ENCODE data around the gene STPG1. TPM values are rescaled to one million over a fixed set of nuclear protein-coding genes. Genes with fewer than 3 reads are reported as not detected.

STPG1 gene
- total RNA-seq, 4 donors from 2014 or later, result 2.2 to 7.6 (median 6.1) TPM

- Histone ChIP-seq H3K9me3 (no peaks in the 10 kb centered on the region), H3K27me3 (no peaks in the 10 kb centered on the region), H3K4me3 (no peak overlapping the region), H3K27ac (no peak overlapping the region), H3K4me1 (no peaks in the 10 kb centered on the region), H3K36me3 (peaks cover 0 to 76% of the 10 kb centered on the region in 2 donors)
- TF ChIP-seq POLR2A (IDR thresholded peaks at IDR 0.05), result no peak
- no peak for TF ChIP-seq CTCF (IDR thresholded peaks at IDR 0.05)
- no peak for TF ChIP-seq POLR2AphosphoS5 (IDR thresholded peaks at IDR 0.05)
- TF ChIP-seq EP300 (IDR thresholded peaks at IDR 0.05), result no peak
- ATAC-seq, result no peak
- WGBS, 2 donors (ENCODE audit: low coverage in 1 of 2), result 79 to 94% methylated on average over 2 of the region's 2 CpGs
These were observed 30.1 kb downstream of the STPG1 start for GRCh38 chr1:24383381-24383940.

GRCh38 chr1:24382165-24382577 is 31.4 kb downstream of the STPG1 start:
- Histone ChIP-seq H3K4me3 (no peak overlapping the region), H3K4me1 (no peaks in the 10 kb centered on the region), H3K9me3 (no peaks in the 10 kb centered on the region), H3K36me3 (peaks cover 0 to 76% of the 10 kb centered on the region in 2 donors), H3K27me3 (no peaks in the 10 kb centered on the region), H3K27ac (no peak overlapping the region)
- no peak for ATAC-seq
- 89 to 96% methylated on average over 5 to 8 of the region's 8 CpGs for WGBS, 2 donors (ENCODE audit: low coverage in 1 of 2)
- TF ChIP-seq POLR2A (IDR thresholded peaks at IDR 0.05) (no peak), POLR2AphosphoS5 (IDR thresholded peaks at IDR 0.05) (no peak)

- Histone ChIP-seq H3K9me3 (no peaks in the 10 kb centered on the region), H3K36me3 (peaks cover 0 to 80% of the 10 kb centered on the region in 2 donors), H3K27ac (no peak overlapping the region), H3K4me1 (no peaks in the 10 kb centered on the region), H3K4me3 (no peak overlapping the region), H3K27me3 (no peaks in the 10 kb centered on the region)
- no peak for ATAC-seq
- WGBS, 2 donors (ENCODE audit: low coverage in 1 of 2), result 78 to 100% methylated on average over 2 of the region's 2 CpGs
- no peak for TF ChIP-seq EP300 (IDR thresholded peaks at IDR 0.05)
- no peak for TF ChIP-seq POLR2A (IDR thresholded peaks at IDR 0.05)
- TF ChIP-seq CTCF (IDR thresholded peaks at IDR 0.05), result no peak
- no peak for TF ChIP-seq POLR2AphosphoS5 (IDR thresholded peaks at IDR 0.05)
These were observed 32.3 kb downstream of the STPG1 start for GRCh38 chr1:24381256-24381655.

- H3K4me3 ChIP-seq, result no peak overlapping the region
- H3K27ac ChIP-seq, result no peak overlapping the region
- ATAC-seq, result no peak
- H3K9me3 ChIP-seq, result no peaks in the 10 kb centered on the region
- TF ChIP-seq POLR2A (IDR thresholded peaks at IDR 0.05) (no peak), EP300 (IDR thresholded peaks at IDR 0.05) (no peak), CTCF (IDR thresholded peaks at IDR 0.05) (no peak), POLR2AphosphoS5 (IDR thresholded peaks at IDR 0.05) (no peak)
- 73 to 83% methylated on average over 2 of the region's 5 CpGs for WGBS, 2 donors (ENCODE audit: low coverage in 1 of 2)
- H3K27me3 ChIP-seq, result no peaks in the 10 kb centered on the region
- H3K4me1 ChIP-seq, result no peaks in the 10 kb centered on the region
- peaks cover 0 to 86% of the 10 kb centered on the region in 2 donors for H3K36me3 ChIP-seq
These were observed 33.1 kb downstream of the STPG1 start for GRCh38 chr1:24380508-24380907.

GRCh38 chr1:24379733-24380315 is 33.8 kb downstream of the STPG1 start:
- H3K27me3 ChIP-seq, result no peaks in the 10 kb centered on the region
- no peak overlapping the region for H3K27ac ChIP-seq
- no peaks in the 10 kb centered on the region for H3K9me3 ChIP-seq
- peaks cover 0 to 85% of the 10 kb centered on the region in 2 donors for H3K36me3 ChIP-seq
- 82 to 86% methylated on average over 8 of the region's 8 CpGs for WGBS, 2 donors (ENCODE audit: low coverage in 1 of 2)
- ATAC-seq, result no peak
- no peaks in the 10 kb centered on the region for H3K4me1 ChIP-seq
- no peak overlapping the region for H3K4me3 ChIP-seq
- TF ChIP-seq CTCF (IDR thresholded peaks at IDR 0.05) (no peak), EP300 (IDR thresholded peaks at IDR 0.05) (no peak), POLR2AphosphoS5 (IDR thresholded peaks at IDR 0.05) (no peak), POLR2A (IDR thresholded peaks at IDR 0.05) (no peak)
